Omental fat pad (tissue), 4 donors: Measurements from ENCODE around the gene ZNFX1. TPM values are rescaled to one million over a fixed set of nuclear protein-coding genes. Genes with fewer than 3 reads are reported as not detected.

Source experiments
- ATAC-seq: fragments of 150-250 bp; one replicate; pipeline ENCODE4 v1.9.1; 2016; ENCODE audit warnings: mild to moderate bottlenecking, moderate library complexity; ENCODE audit not compliant: low FRiP score
- DNase-seq: peaks from one replicate; pipeline ENCODE4 v3.0.0-alpha.2; 2019; ENCODE audit warnings: low spot score
- total RNA-seq, 4 donors: library from RNA; depleted of rRNA; stranded (reverse); fragments of >200 nt; gene quantifications; one replicate each; pipeline ENCODE4 v1.1.0, GENCODE V29; 2016
- TF ChIP-seq, protein P1 (sequence below), 3 donors: fragments of 450-650 bp; IDR thresholded peaks; one replicate each; pipeline ENCODE4 v1.5.1; 2016 to 2017; ENCODE audit warnings: antibody characterized with exemption in 3 of 3, mild to moderate bottlenecking in 3 of 3, moderate library complexity in 2 of 3

Gene ZNFX1
- total RNA-seq, 4 donors from 2014 or later = 40.5 to 106 (median 54.8) TPM

DNA sequence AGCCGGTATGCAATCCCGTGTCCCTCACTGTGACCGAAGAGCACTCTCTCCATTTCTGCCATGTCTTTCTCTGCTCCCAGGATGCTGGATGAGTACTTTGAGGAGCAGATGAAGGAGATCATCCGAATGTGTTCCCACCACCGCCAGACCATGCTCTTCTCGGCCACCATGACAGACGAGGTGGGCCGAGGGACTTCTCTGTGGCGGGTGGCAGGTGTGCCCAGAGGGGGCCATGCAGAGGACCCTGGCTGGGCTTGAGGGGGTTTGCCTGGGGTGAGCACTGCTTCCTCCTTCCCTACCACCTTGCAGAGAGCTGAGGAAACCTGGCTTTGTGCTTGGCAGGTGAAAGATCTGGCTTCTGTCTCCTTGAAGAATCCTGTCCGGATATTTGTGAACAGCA lies 44.6 kb downstream of the ZNFX1 start:
- ATAC-seq (no peak), DNase-seq (no peak)
- TF ChIP-seq, protein P1, sequence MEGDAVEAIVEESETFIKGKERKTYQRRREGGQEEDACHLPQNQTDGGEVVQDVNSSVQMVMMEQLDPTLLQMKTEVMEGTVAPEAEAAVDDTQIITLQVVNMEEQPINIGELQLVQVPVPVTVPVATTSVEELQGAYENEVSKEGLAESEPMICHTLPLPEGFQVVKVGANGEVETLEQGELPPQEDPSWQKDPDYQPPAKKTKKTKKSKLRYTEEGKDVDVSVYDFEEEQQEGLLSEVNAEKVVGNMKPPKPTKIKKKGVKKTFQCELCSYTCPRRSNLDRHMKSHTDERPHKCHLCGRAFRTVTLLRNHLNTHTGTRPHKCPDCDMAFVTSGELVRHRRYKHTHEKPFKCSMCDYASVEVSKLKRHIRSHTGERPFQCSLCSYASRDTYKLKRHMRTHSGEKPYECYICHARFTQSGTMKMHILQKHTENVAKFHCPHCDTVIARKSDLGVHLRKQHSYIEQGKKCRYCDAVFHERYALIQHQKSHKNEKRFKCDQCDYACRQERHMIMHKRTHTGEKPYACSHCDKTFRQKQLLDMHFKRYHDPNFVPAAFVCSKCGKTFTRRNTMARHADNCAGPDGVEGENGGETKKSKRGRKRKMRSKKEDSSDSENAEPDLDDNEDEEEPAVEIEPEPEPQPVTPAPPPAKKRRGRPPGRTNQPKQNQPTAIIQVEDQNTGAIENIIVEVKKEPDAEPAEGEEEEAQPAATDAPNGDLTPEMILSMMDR (IDR thresholded peaks at IDR 0.05) = no peak

DNA sequence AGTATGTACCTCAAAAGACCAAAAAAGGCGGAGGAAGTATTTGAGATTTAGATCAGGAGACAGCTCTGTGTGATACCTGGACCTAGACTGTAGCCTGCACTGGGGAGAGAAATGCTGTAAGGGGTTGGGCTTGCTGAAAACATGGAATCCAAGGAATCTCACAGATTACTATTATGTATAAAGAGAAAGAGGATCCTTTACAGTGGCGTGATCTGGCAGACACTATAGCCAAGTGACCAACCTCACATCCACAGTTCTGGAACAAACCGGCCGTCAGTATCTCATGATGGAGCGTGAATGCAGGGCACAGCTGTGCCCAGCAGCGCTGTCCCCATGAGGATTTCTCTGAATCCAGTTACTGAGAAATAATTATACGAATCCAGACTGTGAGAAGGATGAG lies 46.4 kb downstream of the ZNFX1 start:
- DNase-seq (no peak), ATAC-seq (no peak)
- TF ChIP-seq, protein P1 (IDR thresholded peaks at IDR 0.05) = no peak

DNA sequence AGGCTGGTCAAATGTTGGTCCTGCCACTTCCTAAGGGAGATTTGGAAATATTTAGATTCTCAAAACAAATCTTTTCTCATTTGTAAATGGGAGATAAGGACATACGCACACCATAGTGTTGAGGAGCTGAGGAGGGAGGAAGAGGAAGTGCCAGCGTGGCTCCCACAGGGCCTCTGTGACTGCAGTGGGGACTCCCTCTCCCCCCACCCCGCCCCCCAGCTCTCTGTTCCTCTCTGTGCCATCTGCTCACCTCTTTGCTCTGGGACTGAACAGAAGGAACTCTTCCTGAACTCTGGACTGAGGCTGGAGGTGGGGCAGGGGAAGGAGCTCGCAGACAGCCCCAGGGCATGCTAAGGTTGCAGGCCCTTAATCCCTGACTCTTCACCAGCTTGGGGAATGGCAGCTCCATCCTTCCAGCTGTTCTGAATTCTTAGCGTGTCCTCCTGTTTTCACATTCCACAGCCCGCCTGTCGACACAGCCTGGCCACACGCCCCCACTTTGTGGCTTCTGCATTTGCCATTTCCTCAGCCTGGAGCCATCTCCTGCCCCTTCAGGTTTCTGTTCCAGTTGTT lies 47.2 kb downstream of the ZNFX1 start:
- DNase-seq (no peak), ATAC-seq (no peak)
- TF ChIP-seq, protein P1 (IDR thresholded peaks at IDR 0.05) = no peak

DNA sequence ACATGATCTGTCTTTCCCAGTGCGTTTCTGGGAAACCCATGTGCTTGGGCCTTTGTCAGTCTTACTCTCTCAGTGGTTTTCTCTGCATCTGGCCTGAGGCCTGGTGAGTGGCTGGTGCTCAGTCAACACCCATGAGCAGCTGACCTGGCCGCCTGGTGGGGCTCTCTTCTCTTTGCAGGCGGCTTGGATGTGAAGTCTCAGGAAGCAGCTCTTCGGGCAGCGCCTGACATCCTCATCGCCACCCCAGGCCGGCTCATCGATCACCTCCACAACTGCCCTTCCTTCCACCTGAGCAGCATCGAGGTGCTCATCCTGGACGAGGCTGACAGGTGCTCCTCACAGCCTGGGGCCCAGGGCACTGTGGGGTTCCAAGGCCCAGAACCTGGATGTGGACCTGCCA lies 47.8 kb downstream of the ZNFX1 start:
- TF ChIP-seq, protein P1 (IDR thresholded peaks at IDR 0.05) = no peak
- ATAC-seq = no peak
- DNase-seq = no peak

DNA sequence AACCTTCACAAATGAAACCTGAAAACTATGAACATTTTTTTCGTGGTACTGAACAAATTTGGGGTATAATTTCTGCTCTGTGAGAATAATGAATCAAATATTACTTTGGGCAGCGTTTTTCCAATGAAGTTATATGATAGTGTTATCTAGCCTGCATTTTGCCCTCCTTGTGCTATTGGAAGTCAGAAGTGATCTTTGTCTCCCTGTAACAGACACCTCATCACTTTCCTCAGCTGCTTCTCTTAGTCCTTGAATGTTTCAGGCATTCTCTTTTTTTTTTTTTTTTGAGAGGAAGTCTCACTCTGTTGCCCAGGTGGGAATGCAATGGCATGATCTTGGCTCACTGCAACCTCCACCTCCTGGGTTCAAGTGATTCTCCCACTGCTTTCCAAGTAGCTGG lies 48.5 kb downstream of the ZNFX1 start:
- DNase-seq (no peak), ATAC-seq (no peak)
- TF ChIP-seq, protein P1 (IDR thresholded peaks at IDR 0.05) = no peak

DNA sequence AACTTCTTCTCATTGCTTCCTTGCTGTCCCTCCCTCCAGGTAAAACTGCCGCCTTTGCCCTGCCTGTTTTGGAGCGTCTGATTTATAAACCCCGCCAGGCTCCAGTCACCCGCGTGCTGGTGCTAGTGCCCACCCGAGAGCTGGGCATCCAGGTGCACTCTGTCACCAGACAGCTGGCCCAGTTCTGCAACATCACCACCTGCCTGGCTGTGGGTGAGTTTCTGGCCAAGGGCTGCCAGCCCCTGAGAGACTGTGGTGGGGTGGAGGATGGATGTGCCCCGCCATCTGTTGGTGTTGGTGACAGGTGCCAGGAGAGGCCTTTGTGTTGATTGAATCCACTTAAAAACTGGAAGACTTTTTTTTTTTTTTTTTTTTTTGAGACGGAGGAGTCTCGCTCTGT lies 49.2 kb downstream of the ZNFX1 start:
- DNase-seq = no peak
- ATAC-seq = no peak
- TF ChIP-seq, protein P1 (IDR thresholded peaks at IDR 0.05) = no peak

DNA sequence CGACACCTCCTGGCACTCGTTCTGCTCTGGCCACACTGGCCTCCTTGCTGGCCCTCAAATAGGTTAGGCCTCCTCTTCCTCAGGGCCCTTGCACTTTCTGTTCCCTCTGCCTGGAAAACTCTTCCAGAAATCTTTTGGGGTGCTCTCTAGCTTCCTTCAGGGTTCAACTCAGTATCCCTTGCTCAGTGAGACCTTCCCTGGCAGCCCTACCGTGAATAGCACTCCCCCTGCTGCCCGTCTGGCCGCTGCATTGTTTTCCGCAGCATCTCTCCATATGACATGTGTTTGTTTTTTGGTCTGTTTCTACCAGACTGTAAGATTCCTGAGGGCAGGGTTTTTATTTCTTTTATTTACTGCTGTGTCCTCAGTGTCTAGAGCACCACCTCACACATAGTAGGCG lies 52.0 kb downstream of the ZNFX1 start:
- DNase-seq = no peak
- no peak for ATAC-seq
- TF ChIP-seq, protein P1 (IDR thresholded peaks at IDR 0.05) = no peak
